ENCODE data around the gene OR56A1. TPM values are rescaled to one million over a fixed set of nuclear protein-coding genes. Genes with fewer than 3 reads are reported as not detected.

OR56A1 gene, protein sequence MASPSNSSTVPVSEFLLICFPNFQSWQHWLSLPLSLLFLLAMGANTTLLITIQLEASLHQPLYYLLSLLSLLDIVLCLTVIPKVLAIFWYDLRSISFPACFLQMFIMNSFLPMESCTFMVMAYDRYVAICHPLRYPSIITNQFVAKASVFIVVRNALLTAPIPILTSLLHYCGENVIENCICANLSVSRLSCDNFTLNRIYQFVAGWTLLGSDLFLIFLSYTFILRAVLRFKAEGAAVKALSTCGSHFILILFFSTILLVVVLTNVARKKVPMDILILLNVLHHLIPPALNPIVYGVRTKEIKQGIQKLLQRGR
- not detected in 2 replicates for total RNA-seq

DNA sequence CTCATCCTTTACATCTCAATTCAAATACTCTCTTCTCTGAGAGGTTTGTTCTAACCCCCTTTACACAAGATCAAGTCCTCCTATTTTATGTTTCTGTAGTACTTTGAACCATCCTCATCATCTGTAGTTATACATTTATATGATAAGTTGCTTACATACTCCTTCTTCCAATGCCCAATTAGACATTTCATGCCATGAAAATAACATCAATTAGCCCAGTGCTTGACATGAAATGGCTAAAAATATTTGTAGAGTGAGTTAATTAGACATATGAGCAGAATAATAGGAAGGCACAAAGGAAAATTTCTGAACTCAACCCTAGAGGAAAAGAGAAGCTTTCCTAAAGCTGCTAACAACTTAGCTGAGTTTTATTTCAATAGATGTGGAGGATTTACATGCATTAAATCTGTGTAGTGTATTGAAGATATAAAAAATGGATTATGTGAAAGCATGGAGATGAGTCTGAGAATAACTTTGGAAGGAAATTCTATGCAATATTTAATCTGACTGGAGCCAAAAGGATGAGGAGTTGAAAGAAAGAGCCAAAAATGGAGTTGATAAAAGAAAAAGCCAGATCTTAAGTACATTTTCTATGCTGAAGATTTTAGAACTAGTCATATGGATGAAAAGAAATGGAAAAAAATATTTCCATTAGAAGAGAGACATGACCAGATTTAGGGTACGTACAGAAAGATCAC, at the start of gene OR56A1:
OR56A1 (minus strand) TSS at position 51 of the 698 bp plus-strand sequence. CDS start 3,066 bp downstream, outside the sequence.

DNA sequence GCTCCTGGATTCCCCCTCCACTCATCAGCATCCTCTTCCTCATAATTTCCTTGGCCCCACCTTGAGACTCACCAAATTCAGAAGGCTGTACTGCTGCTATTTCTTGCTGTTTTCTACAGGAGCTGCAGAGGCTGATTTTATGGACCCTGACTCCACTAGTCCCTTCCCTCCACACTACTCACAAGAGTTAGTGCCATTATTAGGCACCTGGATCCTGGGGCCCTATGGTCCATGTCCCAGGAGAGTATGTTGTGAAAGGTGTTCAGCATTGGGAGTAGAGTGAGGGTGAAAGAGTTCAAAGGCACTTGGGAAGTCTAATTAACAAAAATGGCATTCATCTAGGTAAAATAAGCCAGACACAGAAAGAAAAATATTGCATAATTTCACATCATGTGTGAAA, 23.7 kb downstream of the OR56A1 start, which contains the start of gene OR56A4:
OR56A4 (minus strand) TSS at position 101 of the 400 bp plus-strand sequence. CDS start 3,954 bp downstream, outside the sequence.

DNA sequence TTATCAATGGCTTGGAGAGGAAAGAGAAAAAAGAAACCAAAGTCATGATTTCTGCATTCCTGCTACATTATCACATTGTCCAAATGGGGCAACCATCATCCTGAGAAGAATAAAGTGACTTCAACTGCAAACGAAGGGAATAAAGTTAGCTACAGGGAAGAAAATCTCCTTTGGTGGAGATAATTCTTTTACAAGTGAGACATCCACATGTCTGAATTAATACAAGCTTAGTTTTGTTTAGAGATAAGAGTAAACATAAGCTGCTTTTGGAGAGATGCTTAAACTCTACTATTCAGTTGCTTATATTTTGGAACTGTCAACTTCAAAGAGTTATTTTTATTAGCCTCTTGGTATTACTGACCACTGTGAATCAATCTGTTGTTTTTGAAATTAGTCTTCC, 43.7 kb downstream of the OR56A1 start, which contains the start of gene OR52L1:
OR52L1 (minus strand) TSS at position 101 of the 400 bp plus-strand sequence; CDS start at position 46, 55 bp downstream.

Other genes starting within 250 kb of the OR56A1 start
- not detected in 2 replicates for gene OR52N5, start 247.4 kb downstream of the OR56A1 start, total RNA-seq
- gene OR52N1, start 239.5 kb downstream of the OR56A1 start, total RNA-seq = not detected in 2 replicates
- gene OR52N2, start 221.8 kb downstream of the OR56A1 start, total RNA-seq = not detected in 2 replicates
- gene OR52E6, start 188.9 kb downstream of the OR56A1 start, total RNA-seq = not detected in 2 replicates
- not detected in 2 replicates for gene OR52E8, start 173.1 kb downstream of the OR56A1 start, total RNA-seq
- gene OR52E4, start 150.1 kb downstream of the OR56A1 start, total RNA-seq = not detected in 2 replicates
- gene OR52E5, start 137.6 kb downstream of the OR56A1 start, total RNA-seq = not detected in 2 replicates
- not detected in 2 replicates for gene OR56A3, start 88.5 kb downstream of the OR56A1 start, total RNA-seq
- gene OR56A5, start 62.3 kb downstream of the OR56A1 start, total RNA-seq = not detected in 2 replicates
- not detected in 2 replicates for gene OR52L1, start 43.8 kb downstream of the OR56A1 start, total RNA-seq
- gene OR56A4, start 23.8 kb downstream of the OR56A1 start, total RNA-seq = not detected in 2 replicates
- gene OR56B4, start 76.9 kb upstream of the OR56A1 start, total RNA-seq = not detected in 2 replicates
- gene OR52B2, start 139.6 kb upstream of the OR56A1 start, total RNA-seq = 0.11 TPM in 1 of 2 replicates, not detected in the other
- not detected in 2 replicates for gene OR52W1, start 168.5 kb upstream of the OR56A1 start, total RNA-seq
- gene C11orf42, start 174.8 kb upstream of the OR56A1 start, total RNA-seq = not detected in 2 replicates
- 13.0 and 15.3 TPM in 2 replicates for gene FHIP1B, start 203.9 kb upstream of the OR56A1 start, total RNA-seq
- gene CNGA4, start 208.3 kb upstream of the OR56A1 start, total RNA-seq = under 0.01 TPM in 1 of 2 replicates, not detected in the other
- not detected in 2 replicates for gene CCKBR, start 229.1 kb upstream of the OR56A1 start, total RNA-seq